ENCODE data around the gene EID2.

EID2 gene

GRCh38 chr19:39489756-39490155 is 50.2 kb downstream of the EID2 start:
- no peak overlapping the region for H3K27ac ChIP-seq (ENCODE audit: low read length)
- peaks cover 35 to 46% of the 10 kb centered on the region in 2 donors for H3K36me3 ChIP-seq (ENCODE audit: control insufficient read depth in 2 of 2, insufficient read depth in 2 of 2, low read length in 2 of 2)
- H3K4me3 ChIP-seq (ENCODE audit: low read length in 2 of 2) = no peak overlapping the region
- no peak overlapping the region for H3K9ac ChIP-seq (ENCODE audit: low read length in 2 of 2)
- no peaks in the 10 kb centered on the region for H3K9me3 ChIP-seq (ENCODE audit: control insufficient read depth in 2 of 2, low read length in 2 of 2)
- H3K4me1 ChIP-seq (ENCODE audit: control insufficient read depth, insufficient read depth, low read length) = no peaks in the 10 kb centered on the region
- no peaks in the 10 kb centered on the region for H3K27me3 ChIP-seq (ENCODE audit: control insufficient read depth in 1 of 2, insufficient read depth in 2 of 2, low read length in 2 of 2)

All from stomach smooth muscle (tissue), 2 donors.